ENCODE measurements around the gene TSPAN13.

TSPAN13 gene

DNA sequence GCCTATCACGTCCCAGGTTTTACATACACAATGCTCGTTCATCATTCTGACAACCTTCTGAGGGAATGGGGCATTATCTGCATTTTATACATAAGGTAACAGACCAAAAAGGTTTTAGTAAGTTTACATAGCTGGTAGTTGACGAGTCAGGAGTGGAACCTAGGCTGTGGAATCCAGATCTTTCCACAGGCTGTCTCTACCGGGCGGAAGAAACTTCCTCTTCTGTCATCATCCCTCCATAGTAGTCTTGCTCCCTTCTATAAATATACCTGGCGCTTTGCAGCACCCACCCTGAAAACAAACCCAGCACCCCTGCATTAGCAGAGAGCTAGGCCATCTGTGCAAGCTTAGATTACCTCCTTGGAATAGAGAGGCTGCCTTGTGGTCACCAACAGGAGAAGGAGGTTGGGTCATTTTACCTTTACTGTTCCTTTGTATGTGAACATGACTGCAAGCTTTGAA is 1.3 kb downstream of the TSPAN13 start:
- TF ChIP-seq EZH2 (IDR thresholded peaks at IDR 0.05; ENCODE audit: borderline replicate concordance, low read length) = no peak
- TF ChIP-seq, protein P1, sequence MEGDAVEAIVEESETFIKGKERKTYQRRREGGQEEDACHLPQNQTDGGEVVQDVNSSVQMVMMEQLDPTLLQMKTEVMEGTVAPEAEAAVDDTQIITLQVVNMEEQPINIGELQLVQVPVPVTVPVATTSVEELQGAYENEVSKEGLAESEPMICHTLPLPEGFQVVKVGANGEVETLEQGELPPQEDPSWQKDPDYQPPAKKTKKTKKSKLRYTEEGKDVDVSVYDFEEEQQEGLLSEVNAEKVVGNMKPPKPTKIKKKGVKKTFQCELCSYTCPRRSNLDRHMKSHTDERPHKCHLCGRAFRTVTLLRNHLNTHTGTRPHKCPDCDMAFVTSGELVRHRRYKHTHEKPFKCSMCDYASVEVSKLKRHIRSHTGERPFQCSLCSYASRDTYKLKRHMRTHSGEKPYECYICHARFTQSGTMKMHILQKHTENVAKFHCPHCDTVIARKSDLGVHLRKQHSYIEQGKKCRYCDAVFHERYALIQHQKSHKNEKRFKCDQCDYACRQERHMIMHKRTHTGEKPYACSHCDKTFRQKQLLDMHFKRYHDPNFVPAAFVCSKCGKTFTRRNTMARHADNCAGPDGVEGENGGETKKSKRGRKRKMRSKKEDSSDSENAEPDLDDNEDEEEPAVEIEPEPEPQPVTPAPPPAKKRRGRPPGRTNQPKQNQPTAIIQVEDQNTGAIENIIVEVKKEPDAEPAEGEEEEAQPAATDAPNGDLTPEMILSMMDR (IDR thresholded peaks at IDR 0.05; ENCODE audit: low read length) = no peak
- Histone ChIP-seq H2AFZ (ENCODE audit: low read length) (no peak overlapping the region), H3F3A (ENCODE audit: insufficient read depth, low read length) (no peaks in the 10 kb centered on the region), H3K27me3 (ENCODE audit: insufficient read depth, low read length) (no peaks in the 10 kb centered on the region), H3K9me2 (ENCODE audit: low read depth, low read length) (no peaks in the 10 kb centered on the region), H3K27ac (ENCODE audit: low read depth, low read length, poor library complexity, severe bottlenecking) (peak overlapping the region; percentile 50), H3K9ac (ENCODE audit: low read length) (peak overlapping the region; percentile 68; the same call in 1 of the 2 replicates), H3K4me2 (ENCODE audit: low read length) (peak overlapping the region; percentile 78), H3K79me2 (ENCODE audit: insufficient read depth, low read length) (peaks cover 28% of the 10 kb centered on the region), H4K20me1 (ENCODE audit: insufficient read depth, low read length) (no peaks in the 10 kb centered on the region), H3K9me3 (ENCODE audit: low read length) (no peaks in the 10 kb centered on the region), H3K4me1 (ENCODE audit: insufficient read depth, low read length, severe bottlenecking) (peaks cover 46% of the 10 kb centered on the region), H3K36me3 (ENCODE audit: insufficient read depth, low read length) (no peaks in the 10 kb centered on the region), H3K4me3 (ENCODE audit: low read depth, low read length, poor library complexity, severe bottlenecking) (peak overlapping the region; percentile 83)

- Histone ChIP-seq H3K9me2 (ENCODE audit: low read depth, low read length) (no peaks in the 10 kb centered on the region), H3F3A (ENCODE audit: insufficient read depth, low read length) (no peaks in the 10 kb centered on the region), H3K36me3 (ENCODE audit: insufficient read depth, low read length) (no peaks in the 10 kb centered on the region), H3K4me2 (ENCODE audit: low read length) (peak overlapping the region; percentile 78), H2AFZ (ENCODE audit: low read length) (no peak overlapping the region), H3K4me1 (ENCODE audit: insufficient read depth, low read length, severe bottlenecking) (peaks cover 51% of the 10 kb centered on the region), H3K27me3 (ENCODE audit: insufficient read depth, low read length) (no peaks in the 10 kb centered on the region), H4K20me1 (ENCODE audit: insufficient read depth, low read length) (no peaks in the 10 kb centered on the region), H3K9me3 (ENCODE audit: low read length) (no peaks in the 10 kb centered on the region), H3K4me3 (ENCODE audit: low read depth, low read length, poor library complexity, severe bottlenecking) (peak overlapping the region; percentile 83), H3K79me2 (ENCODE audit: insufficient read depth, low read length) (peaks cover 31% of the 10 kb centered on the region), H3K27ac (ENCODE audit: low read depth, low read length, poor library complexity, severe bottlenecking) (peak overlapping the region; percentile 50), H3K9ac (ENCODE audit: low read length) (peak overlapping the region; percentile 68; the same call in 1 of the 2 replicates)
- TF ChIP-seq EZH2 (IDR thresholded peaks at IDR 0.05; ENCODE audit: borderline replicate concordance, low read length) = no peak
- TF ChIP-seq, protein P1 (IDR thresholded peaks at IDR 0.05; ENCODE audit: low read length) = no peak
These were observed 1.8 kb downstream of the TSPAN13 start for GRCh38 chr7:16755397-16755796.

- peak overlapping the region; percentile 6; the same call in 1 of the 2 replicates for H3K9ac ChIP-seq (ENCODE audit: low read length)
- TF ChIP-seq, protein P1 (IDR thresholded peaks at IDR 0.05; ENCODE audit: low read length) = no peak
- TF ChIP-seq EZH2 (IDR thresholded peaks at IDR 0.05; ENCODE audit: borderline replicate concordance, low read length) = no peak
- H3K4me1 ChIP-seq (ENCODE audit: insufficient read depth, low read length, severe bottlenecking) = peaks cover 59% of the 10 kb centered on the region
- H3K79me2 ChIP-seq (ENCODE audit: insufficient read depth, low read length) = peaks cover 38% of the 10 kb centered on the region
- H3F3A ChIP-seq (ENCODE audit: insufficient read depth, low read length) = no peaks in the 10 kb centered on the region
- no peaks in the 10 kb centered on the region for H3K9me3 ChIP-seq (ENCODE audit: low read length)
- H3K9me2 ChIP-seq (ENCODE audit: low read depth, low read length) = no peaks in the 10 kb centered on the region
- H3K27ac ChIP-seq (ENCODE audit: low read depth, low read length, poor library complexity, severe bottlenecking) = peak overlapping the region; percentile 66
- H3K27me3 ChIP-seq (ENCODE audit: insufficient read depth, low read length) = no peaks in the 10 kb centered on the region
- H3K36me3 ChIP-seq (ENCODE audit: insufficient read depth, low read length) = no peaks in the 10 kb centered on the region
- peak overlapping the region; percentile 36 for H3K4me3 ChIP-seq (ENCODE audit: low read depth, low read length, poor library complexity, severe bottlenecking)
- no peaks in the 10 kb centered on the region for H4K20me1 ChIP-seq (ENCODE audit: insufficient read depth, low read length)
- no peak overlapping the region for H2AFZ ChIP-seq (ENCODE audit: low read length)
- H3K4me2 ChIP-seq (ENCODE audit: low read length) = peak overlapping the region; percentile 44
These were observed 4.5 kb downstream of the TSPAN13 start for GRCh38 chr7:16758036-16758435.

Measured in OCI-LY1 (cell line).